SK-N-SH treated with all-trans-retinoic acid at 6 μM for 48 hours (cell line): ENCODE results near the gene CRB3.

ENCODE experiments used
- ATAC-seq: fragments of 200-7000 bp; cut with Tn5 transposase; 3 replicates; pipeline ENCODE4 v1.9.1; 2020; ENCODE audit warnings: mild to moderate bottlenecking, moderate library complexity
- ARNTL ChIP-seq: fragments of 450-650 bp; formaldehyde crosslinking; IDR thresholded peaks from 2 replicates; pipeline ENCODE4 v1.5.0; 2020; ENCODE audit warnings: low read depth, mild to moderate bottlenecking, moderate library complexity, borderline replicate concordance
- BACH2 ChIP-seq: fragments of 250-450 bp; sonication (Bioruptor Pico); IDR thresholded peaks from 2 replicates; pipeline ENCODE4 v1.9.0; 2021; ENCODE audit warnings: mild to moderate bottlenecking, borderline replicate concordance
- ESRRG ChIP-seq: fragments of 250-450 bp; sonication (Bioruptor Pico); IDR thresholded peaks from 2 replicates; pipeline ENCODE4 v1.6.1; 2021; ENCODE audit warnings: mild to moderate bottlenecking
- GLIS3 ChIP-seq: fragments of 250-450 bp; sonication (Bioruptor Pico); IDR thresholded peaks from 2 replicates; pipeline ENCODE4 v1.5.0; 2020; ENCODE audit warnings: mild to moderate bottlenecking, moderate library complexity
- ISL1 ChIP-seq: fragments of 250-450 bp; sonication (Bioruptor Pico); IDR thresholded peaks from 2 replicates; pipeline ENCODE4 v2.1.2; 2022; ENCODE audit warnings: mild to moderate bottlenecking, moderate library complexity
- OSR1 ChIP-seq: fragments of 250-450 bp; sonication (Bioruptor Pico); IDR thresholded peaks from 2 replicates; pipeline ENCODE4 v1.8.0; 2022; ENCODE audit warnings: moderate library complexity, mild to moderate bottlenecking, inconsistent platforms
- PATZ1 ChIP-seq: fragments of 250-450 bp; sonication (Bioruptor Pico); IDR thresholded peaks from 2 replicates; pipeline ENCODE4 v1.8.0; 2020; ENCODE audit warnings: mild to moderate bottlenecking, moderate library complexity, borderline replicate concordance
- POU6F1 ChIP-seq: fragments of 250-450 bp; sonication (Bioruptor Pico); IDR thresholded peaks from 2 replicates; pipeline ENCODE4 v1.8.0; 2021; ENCODE audit warnings: low read depth, mild to moderate bottlenecking, moderate library complexity, borderline replicate concordance
- PPARA ChIP-seq: fragments of 250-450 bp; sonication (Bioruptor Pico); IDR thresholded peaks from 2 replicates; pipeline ENCODE4 v1.5.0; 2020; ENCODE audit warnings: mild to moderate bottlenecking, borderline replicate concordance
- RARB ChIP-seq: fragments of 250-450 bp; sonication (Bioruptor Pico); IDR thresholded peaks from 2 replicates; pipeline ENCODE4 v1.8.0; 2021; ENCODE audit warnings: mild to moderate bottlenecking, moderate library complexity
- SNAI2 ChIP-seq: fragments of 250-450 bp; sonication (Bioruptor Pico); IDR thresholded peaks from 2 replicates; pipeline ENCODE4 v1.5.0; 2020; ENCODE audit warnings: mild to moderate bottlenecking, moderate library complexity
- TCF4 ChIP-seq: fragments of 250-450 bp; sonication (Bioruptor Pico); IDR thresholded peaks from 2 replicates; pipeline ENCODE4 v1.8.0; 2021; ENCODE audit warnings: mild to moderate bottlenecking, moderate library complexity, borderline replicate concordance
- TOX ChIP-seq: fragments of 250-450 bp; sonication (Bioruptor Pico); IDR thresholded peaks from 2 replicates; pipeline ENCODE4 v1.8.0; 2021; ENCODE audit warnings: mild to moderate bottlenecking, moderate library complexity, borderline replicate concordance
- TSHZ2 ChIP-seq: fragments of 250-450 bp; sonication (Bioruptor Pico); IDR thresholded peaks from 2 replicates; pipeline ENCODE4 v1.5.0; 2020; ENCODE audit warnings: mild to moderate bottlenecking, moderate library complexity
- ZC3H10 ChIP-seq: fragments of 250-450 bp; sonication (Bioruptor Pico); IDR thresholded peaks from 2 replicates; pipeline ENCODE4 v1.5.1; 2021; ENCODE audit warnings: mild to moderate bottlenecking, moderate library complexity
- ZFP3 ChIP-seq: fragments of 250-450 bp; sonication (Bioruptor Pico); IDR thresholded peaks from 2 replicates; pipeline ENCODE4 v1.5.0; 2020; ENCODE audit warnings: mild to moderate bottlenecking, moderate library complexity
- ZFP30 ChIP-seq: fragments of 450-650 bp; formaldehyde crosslinking; IDR thresholded peaks from 2 replicates; pipeline ENCODE4 v1.5.0; 2022; ENCODE audit warnings: mild to moderate bottlenecking, moderate library complexity
- ZNF565 ChIP-seq: fragments of 450-650 bp; formaldehyde crosslinking; conservative IDR thresholded peaks from 2 replicates; pipeline ENCODE4 v1.5.0; 2020; ENCODE audit warnings: low read depth, mild to moderate bottlenecking, moderate library complexity
- ZNF70 ChIP-seq: fragments of 450-650 bp; formaldehyde crosslinking; IDR thresholded peaks from 2 replicates; pipeline ENCODE4 v1.5.0; 2020; ENCODE audit warnings: mild to moderate bottlenecking, moderate library complexity
- ZNF8 ChIP-seq: fragments of 450-650 bp; formaldehyde crosslinking; IDR thresholded peaks from 2 replicates; pipeline ENCODE4 v1.5.0; 2020; ENCODE audit warnings: mild to moderate bottlenecking, moderate library complexity

The CRB3 gene

GRCh38 chr19:6489278-6490061 is 25.4 kb downstream of the CRB3 start:
- no peak for ATAC-seq
- TF ChIP-seq OSR1 (CRISPR knock-in tag) (no peak), SNAI2 (CRISPR knock-in tag) (no peak), ZC3H10 (no peak), ARNTL (CRISPR knock-in tag) (no peak), ZNF8 (CRISPR knock-in tag) (no peak), ZFP30 (CRISPR knock-in tag) (no peak), ZNF565 (no peak)

- TF ChIP-seq TOX (CRISPR knock-in tag) (no peak), ZNF8 (CRISPR knock-in tag) (no peak), POU6F1 (CRISPR knock-in tag) (no peak), OSR1 (CRISPR knock-in tag) (no peak), PPARA (CRISPR knock-in tag) (no peak), ZFP3 (no peak), ESRRG (CRISPR knock-in tag) (no peak), TSHZ2 (no peak), ZFP30 (CRISPR knock-in tag) (no peak), ZNF70 (no peak), PATZ1 (CRISPR knock-in tag) (no peak)
- no peak for ATAC-seq
Observed at GRCh38 chr19:6490134-6490533, 26.1 kb downstream of the CRB3 start.

GRCh38 chr19:6491802-6492592 is 27.9 kb downstream of the CRB3 start:
- no peak for ATAC-seq
- TF ChIP-seq ZFP30 (CRISPR knock-in tag) (no peak), RARB (CRISPR knock-in tag) (no peak), ZNF565 (0 out of 2 replicates have a peak, but pooled peaks have one; percentile 46), ZFP3 (no peak)

- TF ChIP-seq BACH2 (CRISPR knock-in tag) (no peak), ESRRG (CRISPR knock-in tag) (no peak), PPARA (CRISPR knock-in tag) (no peak), ZFP3 (no peak), PATZ1 (CRISPR knock-in tag) (no peak), ISL1 (CRISPR knock-in tag) (no peak), ZFP30 (CRISPR knock-in tag) (no peak), GLIS3 (no peak), OSR1 (CRISPR knock-in tag) (no peak), ARNTL (CRISPR knock-in tag) (no peak), SNAI2 (CRISPR knock-in tag) (no peak), RARB (CRISPR knock-in tag) (no peak), TCF4 (CRISPR knock-in tag) (no peak), ZNF8 (CRISPR knock-in tag) (no peak), TOX (CRISPR knock-in tag) (no peak), ZNF565 (no peak), ZC3H10 (no peak)
- TF ChIP-seq, all 23 proteins: peak for 0
- ATAC-seq = no peak
Observed at GRCh38 chr19:6494438-6495036, 30.5 kb downstream of the CRB3 start.
